Measurements from ENCODE around the gene MAP3K7. TPM values are rescaled to one million over a fixed set of nuclear protein-coding genes. Genes with fewer than 3 reads are reported as not detected.

MAP3K7 gene
- total and polyA plus RNA-seq, 2 of the 4 experiments (the other 2 are of a cell fraction): 26.5 to 29.9 TPM

- Histone ChIP-seq H3K4me2 (ENCODE audit: low read depth, low read length) (no peak overlapping the region), H3K4me3 (ENCODE audit: insufficient read depth, low read depth, low read length) (no peak overlapping the region), H4K5ac (ENCODE audit: low read depth, low read length) (no peak overlapping the region), H3K56ac (ENCODE audit: extremely low read depth, insufficient read depth, low read length) (no peak overlapping the region), H4K8ac (ENCODE audit: low read depth in 2 of 2, low read length in 2 of 2) (no peak overlapping the region), H2BK120ac (ENCODE audit: low read depth, low read length) (no peak overlapping the region), H3K27ac (ENCODE audit: insufficient read depth, low read length) (no peak overlapping the region), H2AFZ (replicated peaks; ENCODE audit: low read length, poor library complexity) (no peak overlapping the region), H2AK9ac (replicated peaks; ENCODE audit: low read depth, low read length, poor library complexity) (no peak overlapping the region), H3K79me1 (ENCODE audit: low read depth in 1 of 2, low read length in 2 of 2) (no peaks in the 10 kb centered on the region), H3K9me1 (ENCODE audit: insufficient read depth, low read length) (no peaks in the 10 kb centered on the region), H3K27me3 (ENCODE audit: control insufficient read depth, insufficient read depth, low read length) (peaks cover 15% of the 10 kb centered on the region), H3K14ac (replicated peaks; ENCODE audit: low read depth, low read length) (no peak overlapping the region), H3K4me1 (ENCODE audit: control insufficient read depth, insufficient read depth, low read length) (peaks cover 2% of the 10 kb centered on the region; the same call in 1 of the 2 replicates), H4K20me1 (ENCODE audit: insufficient read depth, low read length) (no peaks in the 10 kb centered on the region), H3K9me3 (ENCODE audit: control insufficient read depth, insufficient read depth, low read length) (no peaks in the 10 kb centered on the region), H2BK15ac (ENCODE audit: low read depth, low read length) (no peak overlapping the region), H4K91ac (ENCODE audit: insufficient read depth, low read depth, low read length) (no peak overlapping the region), H3K36me3 (ENCODE audit: control insufficient read depth, insufficient read depth, low read length) (no peaks in the 10 kb centered on the region), H3K18ac (ENCODE audit: low read depth, low read length) (no peak overlapping the region), H2BK5ac (ENCODE audit: low read depth, low read length, poor library complexity, severe bottlenecking) (no peak overlapping the region), H3K9ac (ENCODE audit: low read depth, low read length) (no peak overlapping the region), H2AK5ac (ENCODE audit: low read depth, low read length) (no peak overlapping the region), H3K23ac (ENCODE audit: low read depth, low read length) (no peak overlapping the region), H2BK20ac (ENCODE audit: low read depth, low read length) (no peak overlapping the region), H3K4ac (ENCODE audit: low read depth, low read length) (no peak overlapping the region)
- DNase-seq: no peak
- POLR2A ChIA-PET (ENCODE audit: unreplicated experiment): no interaction called here
- 100% methylated on average over 1 of the region's 1 CpG; no CpG with 5 or more reads in 1 of the 2 experiments for WGBS, 2 experiments (ENCODE audit: extremely low coverage in 2 of 2, insufficient read length in 1 of 2)
- intact Hi-C loops (cut with micrococcal nuclease): no loop called here
- no TSS peak for BruUV-seq (replicated peaks)
- TF ChIP-seq SMC3 (IDR thresholded peaks at IDR 0.05; ENCODE audit: low read depth, low read length): no peak
- TF ChIP-seq MAFK (IDR thresholded peaks at IDR 0.05; ENCODE audit: low read depth, low read length): no peak
- TF ChIP-seq POLR2A (IDR thresholded peaks at IDR 0.05; ENCODE audit: low read depth, low read length): no peak
- TF ChIP-seq RFX5 (IDR thresholded peaks at IDR 0.05; ENCODE audit: low read depth, low read length): no peak
- no peak for TF ChIP-seq CEBPB (IDR thresholded peaks at IDR 0.05; ENCODE audit: low read depth, low read length)
- no peak for TF ChIP-seq NFE2L2 (IDR thresholded peaks at IDR 0.05; ENCODE audit: low read depth, low read length)
- TF ChIP-seq MXI1 (IDR thresholded peaks at IDR 0.05; ENCODE audit: borderline replicate concordance, low read depth, low read length): no peak
- no peak for TF ChIP-seq ELK1 (IDR thresholded peaks at IDR 0.05; ENCODE audit: borderline replicate concordance, low read depth, low read length)
- no peak for TF ChIP-seq FOS (IDR thresholded peaks at IDR 0.05; ENCODE audit: low read depth, low read length)
- no peak for TF ChIP-seq USF2 (IDR thresholded peaks at IDR 0.05; ENCODE audit: low read depth, low read length)
- no peak for TF ChIP-seq CHD1 (IDR thresholded peaks at IDR 0.05; ENCODE audit: low read depth, low read length)
- TF ChIP-seq CTCF (conservative IDR thresholded peaks at IDR 0.05; ENCODE audit: low read depth, low read length): no peak
- no peak for TF ChIP-seq MAZ (IDR thresholded peaks at IDR 0.05; ENCODE audit: borderline replicate concordance, low read depth, low read length)
- no peak for TF ChIP-seq RCOR1 (IDR thresholded peaks at IDR 0.05; ENCODE audit: insufficient replicate concordance, low read length)
- TF ChIP-seq RAD21 (IDR thresholded peaks at IDR 0.05; ENCODE audit: low read length): no peak
- no peak for TF ChIP-seq BHLHE40 (IDR thresholded peaks at IDR 0.05; ENCODE audit: low read depth, low read length)
- no peak for ATAC-seq (ENCODE audit: low read depth)
- CTCF ChIA-PET: no interaction called here
- dilution Hi-C loops (cut with HindIII; ENCODE audit: low sequenced_read_pairs, unreplicated experiment): no loop called here
- in situ Hi-C loops (cut with MboI; ENCODE audit: low sequenced_read_pairs): no loop called here
These were observed 19.0 kb upstream of the MAP3K7 start for GRCh38 chr6:90605749-90606340.
